Subcutaneous abdominal adipose tissue (tissue), 5 donors: ENCODE results near the gene RAB9B.
A peak's percentile ranks its signal among the peaks of the same experiment; 100 is the strongest.

ENCODE experiments used
- H3K27ac ChIP-seq: one replicate; pipeline ENCODE4 v1.7.0; 2013; ENCODE audit warnings: low read depth, mild to moderate bottlenecking, inconsistent platforms, low read length, moderate library complexity
- H3K27me3 ChIP-seq, 5 donors: one replicate each; pipeline ENCODE4 v1.7.0; 2013; ENCODE audit warnings: low read length in 5 of 5, inconsistent platforms in 1 of 5; ENCODE audit not compliant: control insufficient read depth in 5 of 5, insufficient read depth in 4 of 5
- H3K36me3 ChIP-seq, 5 donors: one replicate each; pipeline ENCODE4 v1.7.0; 2013; ENCODE audit warnings: low read length in 5 of 5; ENCODE audit not compliant: control insufficient read depth in 5 of 5, insufficient read depth in 5 of 5
- H3K4me1 ChIP-seq, 5 donors: one replicate each; pipeline ENCODE4 v1.7.0; 2013; ENCODE audit warnings: low read length in 5 of 5, mild to moderate bottlenecking in 3 of 5, moderate library complexity in 1 of 5; ENCODE audit not compliant: control insufficient read depth in 5 of 5, insufficient read depth in 5 of 5
- H3K4me3 ChIP-seq, 5 donors: one replicate each; pipeline ENCODE4 v1.7.0; 2013; ENCODE audit warnings: low read length in 5 of 5, low read depth in 1 of 5
- H3K9ac ChIP-seq, 5 donors: one replicate each; pipeline ENCODE4 v1.7.0; 2013; ENCODE audit warnings: low read length in 5 of 5, mild to moderate bottlenecking in 4 of 5, moderate library complexity in 3 of 5
- H3K9me3 ChIP-seq, 5 donors: one replicate each; pipeline ENCODE4 v1.7.0; 2013; ENCODE audit warnings: low read length in 5 of 5; ENCODE audit not compliant: control insufficient read depth in 5 of 5
- donor health status: healthy.
- donor health status: healthy.
- donor health status: healthy.
- donor health status: healthy.
- donor health status: healthy.

The RAB9B gene

DNA sequence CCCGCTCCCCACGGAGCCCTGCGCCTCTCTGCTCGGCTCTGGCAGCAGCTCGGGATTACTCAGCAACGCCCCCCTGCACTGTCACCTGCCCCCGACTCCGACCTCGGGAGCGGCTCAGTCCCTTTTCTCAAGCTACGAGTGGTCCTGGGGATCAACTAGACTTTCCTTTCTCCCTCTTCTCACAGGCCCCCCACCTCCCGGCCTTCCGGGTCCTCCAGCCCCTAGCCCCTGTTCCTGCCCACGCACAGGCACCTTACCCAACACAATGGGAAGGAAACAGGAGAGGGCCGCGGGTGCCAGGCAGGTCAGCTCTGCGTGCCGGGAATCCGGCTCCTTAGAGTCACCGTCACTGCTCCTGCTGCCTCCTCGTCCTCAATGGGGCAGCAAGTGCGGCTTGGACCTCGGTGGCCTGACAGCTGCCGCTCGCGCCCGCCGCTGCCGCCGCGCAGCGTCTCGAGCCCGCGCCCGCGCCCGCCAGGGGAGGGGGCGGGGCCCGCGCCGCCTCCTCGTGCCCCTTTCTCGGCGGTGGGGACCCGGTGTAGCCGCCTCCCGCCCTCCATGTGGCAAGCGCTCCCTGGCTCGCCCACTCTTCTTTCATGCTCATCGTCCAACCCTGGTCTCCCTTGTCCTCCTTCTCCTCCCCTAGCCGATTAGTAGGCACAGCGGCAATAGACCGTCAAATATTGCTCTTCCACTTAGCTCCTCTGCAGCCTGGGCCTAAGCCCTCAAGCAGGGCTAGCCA is at the start of gene RAB9B:
RAB9B (minus strand) TSS at position 455 of the 742 bp plus-strand sequence. CDS start 6,473 bp downstream, outside the sequence.
- Histone ChIP-seq H3K27ac (no peak within 1 kb of the TSS), H3K9me3 (peaks cover 0 to 2% (median 0%) of the 10 kb centered on the region in 5 donors), H3K4me1 (peaks cover 0 to 10% (median 5%) of the 10 kb centered on the region in 5 donors), H3K9ac (peak within 1 kb of the TSS in 3 of 5 donors; percentile 16 to 67 (median 63)), H3K4me3 (peak within 1 kb of the TSS; percentile 54 to 72 (median 68)), H3K36me3 (no peaks in the 10 kb centered on the region), H3K27me3 (peaks cover 0 to 22% (median 14%) of the 10 kb centered on the region in 5 donors)

DNA sequence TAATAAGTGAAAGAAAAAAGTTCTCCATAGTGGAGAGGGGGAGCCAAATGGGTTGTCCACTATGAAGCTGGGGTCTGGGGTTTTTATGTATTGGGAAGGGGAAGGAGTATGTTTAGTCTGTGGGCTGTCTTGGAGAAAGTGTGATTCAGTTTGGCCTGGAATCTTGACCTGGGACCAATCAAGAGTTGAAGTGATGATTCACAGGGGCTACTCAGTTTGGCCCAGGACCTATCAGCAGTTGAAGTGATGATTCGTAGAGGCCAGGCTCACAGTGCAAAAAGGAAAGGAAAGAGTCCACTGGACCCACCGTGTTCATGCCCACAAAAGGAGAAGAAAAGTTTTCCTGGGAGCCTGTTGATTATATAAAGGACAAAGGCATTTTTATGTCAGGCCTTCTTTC is 47.3 kb upstream of the RAB9B start:
- H3K36me3 ChIP-seq: no peaks in the 10 kb centered on the region
- H3K4me3 ChIP-seq: no peak overlapping the region
- no peaks in the 10 kb centered on the region for H3K9me3 ChIP-seq
- peaks cover 0 to 3% (median 0%) of the 10 kb centered on the region in 5 donors for H3K27me3 ChIP-seq
- peak overlapping the region; percentile 44 for H3K27ac ChIP-seq
- no peak overlapping the region for H3K9ac ChIP-seq
- peaks cover 0 to 14% (median 4%) of the 10 kb centered on the region in 5 donors for H3K4me1 ChIP-seq

DNA sequence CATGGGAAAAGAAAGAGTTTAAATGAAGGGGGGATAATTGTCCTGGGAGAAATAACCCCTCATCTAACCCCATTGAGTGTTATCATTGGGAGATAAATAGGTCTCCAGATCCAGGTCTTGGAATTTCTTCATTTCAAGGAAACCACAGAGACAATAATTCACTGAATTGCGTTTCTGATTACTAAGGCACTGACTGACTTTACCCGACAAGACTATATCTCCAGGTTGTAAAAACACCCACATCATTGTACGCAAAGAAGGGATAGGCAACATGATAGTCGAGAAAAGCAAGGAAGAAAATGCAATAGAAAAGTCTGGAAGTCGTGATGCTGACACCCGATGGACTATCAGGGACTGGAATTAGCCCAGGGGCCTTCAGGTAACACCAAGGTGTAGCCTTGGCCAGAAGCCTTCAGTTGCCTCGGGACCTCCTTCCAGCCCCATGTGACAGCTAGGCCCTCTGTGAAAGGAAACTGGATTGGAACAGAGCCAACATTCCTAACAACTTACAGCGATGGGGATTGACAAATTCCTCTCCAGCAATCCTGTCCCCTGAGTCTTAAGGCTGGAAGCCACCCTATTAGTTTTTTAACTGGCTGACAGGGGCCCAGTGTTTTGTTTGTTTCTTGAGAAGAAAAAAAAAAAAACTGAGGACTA is 46.5 kb upstream of the RAB9B start:
- Histone ChIP-seq H3K27me3 (peaks cover 0 to 3% (median 0%) of the 10 kb centered on the region in 5 donors), H3K36me3 (no peaks in the 10 kb centered on the region), H3K9ac (no peak overlapping the region), H3K27ac (peak overlapping the region; percentile 44), H3K4me3 (no peak overlapping the region), H3K4me1 (peaks cover 0 to 14% (median 4%) of the 10 kb centered on the region in 5 donors), H3K9me3 (no peaks in the 10 kb centered on the region)

- no peak overlapping the region for H3K4me3 ChIP-seq
Measured at GRCh38 chrX:103877571-103877970, 45.5 kb upstream of the RAB9B start.

GRCh38 chrX:103864886-103865534 is 33.0 kb upstream of the RAB9B start:
- Histone ChIP-seq H3K4me1 (no peaks in the 10 kb centered on the region), H3K27ac (no peak overlapping the region), H3K9me3 (no peaks in the 10 kb centered on the region), H3K27me3 (peaks cover 0 to under 1% (median 0%) of the 10 kb centered on the region in 5 donors), H3K9ac (no peak overlapping the region), H3K36me3 (no peaks in the 10 kb centered on the region), H3K4me3 (no peak overlapping the region)

More at GRCh38 chrX:103877571-103877970, 45.5 kb upstream of the RAB9B start:
- Histone ChIP-seq H3K27me3 (peaks cover 0 to 3% (median 0%) of the 10 kb centered on the region in 5 donors), H3K27ac (no peak overlapping the region), H3K4me1 (peaks cover 0 to 14% (median 4%) of the 10 kb centered on the region in 5 donors), H3K9me3 (no peaks in the 10 kb centered on the region), H3K36me3 (no peaks in the 10 kb centered on the region), H3K9ac (no peak overlapping the region)

DNA sequence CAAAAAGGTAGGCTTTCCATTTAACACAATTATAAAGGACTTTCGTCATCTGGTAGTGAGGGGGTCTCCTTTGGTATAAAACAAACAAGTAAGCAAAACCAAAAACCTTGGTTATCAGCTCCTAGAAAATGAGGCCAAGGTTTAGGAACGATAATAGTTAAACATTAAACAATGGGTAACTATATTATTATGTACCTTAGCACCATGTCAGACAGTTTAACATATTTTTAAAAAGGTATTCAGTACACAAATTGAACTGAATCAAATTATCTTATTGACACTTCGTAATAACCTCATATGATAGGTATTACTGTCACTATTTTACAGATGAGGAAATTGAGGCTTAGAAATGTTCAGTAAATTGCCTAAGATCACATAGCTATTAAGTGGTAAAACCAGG is 32.1 kb upstream of the RAB9B start:
- no peaks in the 10 kb centered on the region for H3K4me1 ChIP-seq
- no peak overlapping the region for H3K9ac ChIP-seq
- no peak overlapping the region for H3K4me3 ChIP-seq
- H3K27ac ChIP-seq: no peak overlapping the region
- H3K27me3 ChIP-seq: peaks cover 0 to 6% (median 0%) of the 10 kb centered on the region in 5 donors
- H3K9me3 ChIP-seq: no peaks in the 10 kb centered on the region
- H3K36me3 ChIP-seq: no peaks in the 10 kb centered on the region

- Histone ChIP-seq H3K9ac (no peak overlapping the region), H3K27me3 (peaks cover 0 to 13% (median 0%) of the 10 kb centered on the region in 5 donors), H3K36me3 (no peaks in the 10 kb centered on the region), H3K4me3 (no peak overlapping the region), H3K27ac (no peak overlapping the region), H3K9me3 (no peaks in the 10 kb centered on the region), H3K4me1 (no peaks in the 10 kb centered on the region)
Measured at GRCh38 chrX:103861200-103861599, 29.1 kb upstream of the RAB9B start.

- Histone ChIP-seq H3K9me3 (peaks cover 0 to 3% (median 0%) of the 10 kb centered on the region in 5 donors), H3K27ac (no peak overlapping the region), H3K27me3 (peaks cover 0 to 7% (median 4%) of the 10 kb centered on the region in 5 donors), H3K4me3 (no peak overlapping the region), H3K9ac (no peak overlapping the region), H3K4me1 (no peaks in the 10 kb centered on the region), H3K36me3 (no peaks in the 10 kb centered on the region)
Measured at GRCh38 chrX:103849558-103849957, 17.5 kb upstream of the RAB9B start.

DNA sequence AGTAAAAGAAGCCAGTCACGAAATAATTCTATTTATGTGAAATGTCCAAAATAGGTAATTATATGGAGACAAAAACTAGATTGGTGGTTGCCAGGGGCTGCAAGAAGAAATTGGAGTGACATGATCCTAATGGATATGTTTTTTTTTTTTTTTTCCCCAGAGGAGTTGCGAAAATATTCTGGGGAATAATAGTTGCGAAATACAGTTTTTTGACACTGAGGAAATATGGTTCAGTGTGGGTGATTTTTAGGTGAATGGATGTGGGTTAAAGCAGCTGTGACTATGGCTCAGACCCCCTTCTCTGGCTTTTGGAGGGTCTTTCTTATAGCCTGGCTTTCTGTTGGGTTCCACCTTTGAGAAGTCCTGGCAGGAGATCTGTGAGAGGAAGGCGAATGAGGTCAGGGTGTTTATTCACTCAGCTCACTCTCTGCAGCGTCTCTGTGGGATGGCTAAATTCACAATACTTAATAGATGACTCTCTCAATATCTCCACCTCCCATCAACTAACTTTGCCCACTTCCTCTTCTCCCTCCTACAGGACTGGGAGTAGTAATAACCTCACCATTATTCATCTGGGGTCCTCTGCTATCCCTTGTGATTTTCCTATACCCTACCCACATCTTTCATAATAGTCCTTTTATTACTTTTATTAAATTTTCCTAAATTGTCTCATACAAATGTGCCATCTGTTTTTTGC is 15.3 kb upstream of the RAB9B start:
- Histone ChIP-seq H3K36me3 (no peaks in the 10 kb centered on the region), H3K4me3 (no peak overlapping the region), H3K9me3 (peaks cover 0 to 3% (median 0%) of the 10 kb centered on the region in 5 donors), H3K4me1 (no peaks in the 10 kb centered on the region), H3K9ac (no peak overlapping the region), H3K27ac (no peak overlapping the region), H3K27me3 (peaks cover 0 to 8% (median 4%) of the 10 kb centered on the region in 5 donors)
